ENCODE data around the gene AFAP1.
"Not testable (repeated sequence)": the region's sequence is repeated elsewhere in the genome, so short reads cannot be mapped to it uniquely, and the experiment has no call there.

The AFAP1 gene

DNA sequence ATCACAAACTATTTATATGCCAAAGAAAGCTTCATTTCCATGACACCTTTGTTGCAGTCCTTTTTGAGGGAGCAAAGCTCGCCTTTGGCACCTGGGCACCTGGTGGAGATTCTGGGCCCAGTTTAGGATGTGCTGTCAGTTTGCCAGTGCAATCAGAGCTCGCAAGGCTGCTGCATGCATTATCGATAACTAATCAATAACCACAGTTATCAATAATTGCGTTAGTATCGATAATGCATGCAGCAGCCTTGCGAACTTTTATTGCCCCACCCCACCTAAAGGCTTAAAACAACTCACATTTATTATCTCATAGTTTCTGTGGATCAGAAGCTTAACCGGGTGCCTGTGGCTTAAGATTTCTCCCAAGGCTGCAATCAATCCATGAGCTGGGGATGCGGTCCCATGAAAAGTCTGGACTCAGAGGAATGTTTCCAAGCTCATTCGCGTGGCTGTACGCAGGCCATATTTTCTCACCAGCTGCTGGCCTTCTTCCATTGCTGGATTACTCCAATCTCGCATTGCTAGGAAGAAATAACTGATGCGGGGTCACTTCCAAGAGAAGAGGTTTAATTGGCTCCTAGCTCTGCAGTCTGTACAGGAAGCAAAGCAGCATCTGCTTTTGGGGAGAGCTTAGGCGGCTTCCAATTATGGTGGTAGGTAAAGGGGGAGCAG, 6.2 kb upstream of the AFAP1 start:
- DNase-seq = no peak

DNA sequence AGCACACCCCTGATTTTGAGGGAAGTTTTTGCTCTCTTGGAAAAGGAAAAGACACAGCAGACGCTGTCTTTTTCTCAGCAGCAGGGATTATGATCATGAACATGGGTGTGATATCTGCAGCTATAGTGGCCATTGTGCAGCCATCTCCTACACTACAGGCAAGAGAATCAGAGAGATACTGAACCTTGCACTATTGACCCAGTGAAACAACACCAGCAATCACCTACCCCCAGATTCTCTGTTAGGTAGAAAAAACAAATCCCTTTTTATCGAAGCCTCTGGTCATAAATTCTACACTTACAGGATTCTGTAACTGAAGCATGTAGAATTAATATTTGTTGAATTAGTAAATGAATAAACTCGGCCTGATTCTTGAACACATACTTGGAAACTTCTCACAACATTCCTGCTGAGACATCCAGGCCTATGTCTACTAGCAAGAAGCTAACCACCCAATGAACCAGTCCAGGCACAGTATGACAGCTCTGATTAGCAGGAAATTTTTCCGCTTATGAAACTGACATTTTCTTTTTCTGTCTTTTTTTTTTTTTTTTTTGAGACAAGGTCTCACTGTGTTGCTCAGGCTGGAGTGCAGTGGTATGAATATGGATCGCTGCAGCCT, 5.0 kb upstream of the AFAP1 start:
- no peak for DNase-seq

DNA sequence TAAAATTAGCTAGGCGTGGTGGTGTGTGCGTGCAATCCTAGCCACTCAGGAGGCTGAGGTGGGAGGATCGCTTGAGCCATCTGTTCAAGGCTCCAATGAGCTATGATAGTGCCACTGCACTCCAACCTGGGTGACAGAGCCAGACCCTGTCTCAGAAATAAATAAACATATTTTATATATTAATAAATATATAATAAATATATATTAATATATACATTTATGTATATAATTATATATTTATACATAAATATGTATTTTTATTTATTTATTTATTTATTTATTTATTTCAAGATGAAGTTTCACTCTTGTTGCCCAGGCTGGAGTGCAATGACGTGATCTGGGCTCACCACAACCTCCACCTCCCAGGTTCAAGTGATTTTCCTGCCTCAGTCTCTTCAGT, 4.0 kb upstream of the AFAP1 start:
- DNase-seq = not testable (repeated sequence)

DNA sequence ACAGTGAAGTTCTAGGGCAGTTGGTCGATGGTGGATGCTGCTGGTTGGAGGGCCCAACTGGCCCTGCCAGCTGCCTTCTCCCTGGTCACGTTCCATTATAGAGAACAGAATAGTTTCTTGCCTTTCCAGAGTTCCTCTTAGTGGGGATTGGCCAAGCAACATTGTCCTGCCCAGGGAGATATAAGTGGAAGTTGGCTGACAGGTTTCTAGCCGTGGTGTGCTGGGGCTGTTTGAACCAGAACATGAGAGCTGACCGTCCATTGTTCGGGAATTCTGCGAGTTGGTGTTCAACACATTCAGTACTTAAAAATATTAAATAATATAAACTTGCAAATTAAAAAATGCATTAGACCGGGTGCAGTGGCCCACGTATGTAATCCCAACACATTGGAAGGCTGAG, 3.5 kb upstream of the AFAP1 start:
- no peak for DNase-seq

DNA sequence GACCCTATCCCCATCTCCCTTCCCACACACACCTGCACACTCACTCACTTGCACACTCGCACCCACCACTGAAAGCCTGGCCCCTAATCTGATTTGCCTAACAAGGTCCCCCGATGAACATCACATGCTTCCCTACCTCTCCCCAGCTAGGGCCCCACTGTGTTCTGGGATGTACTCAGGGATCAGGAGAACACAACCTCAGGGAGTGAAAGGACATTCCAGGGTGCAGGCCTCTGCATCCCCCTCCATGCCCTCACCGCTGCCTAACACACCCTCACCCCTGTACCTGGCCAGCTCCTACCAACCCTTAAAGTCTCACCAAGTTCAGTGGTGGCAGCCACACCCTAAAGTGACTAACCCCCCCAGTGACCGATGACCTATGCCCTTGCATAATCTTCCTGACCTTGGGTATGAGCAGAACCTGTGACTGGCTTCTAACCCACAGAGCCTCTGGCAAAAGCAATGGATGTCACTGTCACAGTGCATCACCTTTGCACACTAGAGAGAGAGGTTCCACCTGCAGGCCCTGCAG, 2.4 kb upstream of the AFAP1 start:
- DNase-seq = no peak

DNA sequence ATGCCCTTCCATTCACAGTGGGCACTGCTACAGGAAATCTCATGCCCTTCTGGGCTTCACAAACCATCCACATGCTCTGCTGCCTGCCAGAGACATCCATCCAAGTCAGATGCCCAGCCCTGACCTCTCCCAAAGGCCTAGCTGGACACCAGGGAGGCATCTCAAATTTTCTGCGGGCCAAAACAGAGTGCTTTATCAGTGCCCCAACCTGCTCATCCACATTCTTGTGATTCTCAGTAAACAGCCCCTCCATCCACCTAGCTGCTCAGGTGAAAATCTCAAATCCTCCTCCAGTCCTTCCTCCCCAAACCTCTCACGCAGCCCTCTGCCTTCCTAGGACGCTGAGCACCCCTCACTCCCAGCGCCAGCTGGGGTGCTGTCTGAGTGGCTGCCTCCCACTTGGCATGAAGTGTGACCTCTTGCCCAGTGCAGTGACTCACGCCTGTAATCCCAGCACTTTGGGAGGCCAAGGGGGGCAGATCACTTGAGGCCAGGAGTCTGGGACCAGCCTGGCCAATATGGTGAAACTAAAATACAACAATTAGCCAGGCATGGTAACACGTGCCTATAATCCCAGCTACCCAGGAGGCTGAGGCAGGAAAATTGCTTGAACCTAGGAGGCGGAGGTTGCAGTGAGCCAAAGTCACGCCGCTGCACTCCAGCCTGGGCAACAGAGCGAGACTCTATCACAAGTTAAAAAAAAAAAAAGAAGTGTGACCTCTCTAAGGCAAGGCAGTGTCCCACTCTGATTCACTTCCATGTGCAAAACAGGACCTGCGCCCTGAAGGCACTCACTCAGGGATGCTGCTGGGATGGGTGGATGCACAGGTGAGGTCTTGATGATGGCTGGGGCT, 1.7 kb upstream of the AFAP1 start:
- no peak for DNase-seq

DNA sequence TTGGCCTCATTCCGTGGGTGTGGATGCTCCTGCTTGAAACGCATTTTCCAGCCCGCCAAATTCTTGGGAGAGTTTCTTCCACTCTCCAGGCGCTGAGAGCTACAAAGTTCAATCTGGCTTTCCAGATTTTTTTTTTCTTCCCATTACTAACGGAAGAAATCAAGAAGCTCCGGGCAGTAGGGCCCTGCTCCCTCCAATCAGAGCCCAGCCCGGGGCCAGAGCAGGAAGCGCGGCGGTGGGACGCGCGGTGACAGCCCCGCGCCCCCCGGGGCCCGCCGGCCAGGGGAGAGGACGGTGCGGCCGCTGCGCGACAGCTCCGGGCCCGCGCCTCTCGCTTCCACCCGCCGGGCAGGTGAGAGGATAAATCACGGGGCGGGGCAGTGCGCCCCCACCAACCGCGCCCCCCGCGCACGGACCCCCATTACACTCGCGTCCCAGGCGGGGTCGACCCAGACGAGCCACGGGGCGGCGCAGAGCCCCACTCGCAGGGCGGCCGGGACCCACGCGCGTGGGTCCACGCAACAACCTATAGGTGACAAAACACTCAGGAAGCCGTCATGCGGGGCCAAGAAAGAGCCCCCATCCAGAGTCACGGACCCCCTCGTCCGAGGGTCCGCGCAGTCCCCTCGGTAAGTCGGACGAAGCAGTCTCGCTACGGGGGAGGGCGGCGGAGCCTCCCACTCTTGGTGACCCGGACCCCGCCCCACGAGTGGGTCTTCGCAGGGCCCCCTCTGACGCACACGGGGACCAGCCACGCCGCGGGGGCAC, 868 bp downstream of the AFAP1 start:
- no peak for DNase-seq

DNA sequence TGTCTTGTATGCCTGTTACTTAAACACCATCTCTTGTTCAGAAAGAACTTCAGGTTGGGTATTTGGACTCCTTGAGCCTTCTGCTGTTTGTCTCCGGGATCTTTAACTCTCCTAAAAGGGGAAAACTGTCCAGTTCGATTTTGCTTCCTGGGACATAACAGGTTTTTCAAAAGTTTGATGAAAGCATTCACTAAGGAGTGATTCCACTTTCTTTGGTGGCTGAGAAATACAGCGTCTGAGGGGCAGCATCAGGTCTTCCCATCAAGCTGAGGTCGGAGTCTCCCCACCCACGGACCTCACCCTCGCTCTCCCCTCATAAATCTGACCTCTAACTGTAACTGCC, 1.4 kb downstream of the AFAP1 start:
- no peak for DNase-seq

DNA sequence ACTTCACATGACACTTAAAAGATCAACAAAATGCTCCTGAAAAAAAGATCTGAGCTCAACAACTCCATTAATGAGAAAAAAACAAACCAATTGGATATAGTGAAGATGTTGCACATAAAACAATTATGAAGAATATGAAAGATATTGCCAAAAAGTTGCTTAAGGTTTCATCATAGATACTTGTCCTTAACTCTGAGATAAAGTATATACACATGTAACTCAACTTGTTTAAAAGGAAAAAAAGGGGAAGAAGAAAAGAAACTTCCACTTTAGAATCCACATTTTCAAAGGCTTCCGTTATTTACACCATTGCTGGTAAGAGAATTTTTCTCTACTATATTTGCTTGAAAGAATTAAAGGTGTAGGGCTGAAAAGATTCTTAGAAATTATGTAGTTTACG, 2.7 kb downstream of the AFAP1 start:
- no peak for DNase-seq

DNA sequence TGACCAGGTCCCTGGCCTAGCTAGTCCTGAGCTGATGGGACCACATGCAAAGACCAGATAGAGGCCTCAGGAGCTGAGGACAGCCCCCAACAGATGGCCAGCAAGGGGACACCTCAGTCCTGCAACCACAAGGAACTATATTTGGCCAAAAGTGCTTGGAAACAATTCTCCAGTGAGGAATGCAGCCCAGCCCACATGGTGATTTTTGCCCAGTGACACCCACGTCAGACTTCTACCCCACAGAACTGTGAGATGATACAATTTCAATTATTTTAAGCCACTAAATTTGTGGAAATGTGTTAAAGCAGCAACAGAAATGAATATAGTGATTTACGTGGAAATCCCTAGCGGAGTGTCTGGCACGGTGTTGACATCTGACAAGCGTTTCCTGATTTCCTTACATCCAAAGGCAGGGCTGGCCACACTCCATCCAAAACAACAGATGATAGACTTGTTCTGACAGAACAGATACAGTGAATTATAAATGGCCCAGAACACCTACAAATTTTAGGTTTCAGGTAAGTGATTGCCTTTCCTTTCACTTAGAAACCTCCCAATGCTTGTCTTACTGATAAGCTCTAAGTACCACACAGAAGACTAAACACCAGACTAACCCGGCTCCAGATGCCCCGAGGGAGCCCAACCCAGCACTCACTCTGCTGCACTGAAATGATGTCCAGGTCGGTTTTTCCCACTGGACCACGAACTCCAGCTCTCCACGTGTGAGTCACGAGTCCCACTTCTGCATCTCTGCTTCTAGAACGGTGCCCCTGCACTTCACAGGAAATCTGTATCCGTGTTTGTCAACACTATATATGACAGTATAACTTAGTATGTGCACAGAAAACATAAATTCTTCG, 5.8 kb downstream of the AFAP1 start:
- no peak for DNase-seq

DNA sequence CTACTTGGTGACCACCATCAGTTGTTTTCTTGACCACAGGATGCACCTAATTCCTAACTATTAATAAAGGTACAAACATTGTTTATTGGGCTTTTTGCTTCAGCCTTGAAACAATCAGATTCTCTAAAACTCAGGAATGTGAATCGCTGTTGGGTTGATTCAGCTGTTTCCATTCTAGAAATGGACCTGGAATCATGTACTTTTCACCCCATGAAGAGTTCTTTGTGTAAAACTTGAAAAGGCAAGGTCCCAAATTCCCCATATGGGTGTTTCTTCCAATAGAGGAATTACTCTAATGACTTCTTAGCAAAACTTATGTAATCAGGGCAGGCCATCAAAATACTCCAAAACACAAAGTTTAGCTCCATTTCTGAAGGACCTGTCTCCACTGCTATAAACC, 7.4 kb downstream of the AFAP1 start:
- no peak for DNase-seq

DNA sequence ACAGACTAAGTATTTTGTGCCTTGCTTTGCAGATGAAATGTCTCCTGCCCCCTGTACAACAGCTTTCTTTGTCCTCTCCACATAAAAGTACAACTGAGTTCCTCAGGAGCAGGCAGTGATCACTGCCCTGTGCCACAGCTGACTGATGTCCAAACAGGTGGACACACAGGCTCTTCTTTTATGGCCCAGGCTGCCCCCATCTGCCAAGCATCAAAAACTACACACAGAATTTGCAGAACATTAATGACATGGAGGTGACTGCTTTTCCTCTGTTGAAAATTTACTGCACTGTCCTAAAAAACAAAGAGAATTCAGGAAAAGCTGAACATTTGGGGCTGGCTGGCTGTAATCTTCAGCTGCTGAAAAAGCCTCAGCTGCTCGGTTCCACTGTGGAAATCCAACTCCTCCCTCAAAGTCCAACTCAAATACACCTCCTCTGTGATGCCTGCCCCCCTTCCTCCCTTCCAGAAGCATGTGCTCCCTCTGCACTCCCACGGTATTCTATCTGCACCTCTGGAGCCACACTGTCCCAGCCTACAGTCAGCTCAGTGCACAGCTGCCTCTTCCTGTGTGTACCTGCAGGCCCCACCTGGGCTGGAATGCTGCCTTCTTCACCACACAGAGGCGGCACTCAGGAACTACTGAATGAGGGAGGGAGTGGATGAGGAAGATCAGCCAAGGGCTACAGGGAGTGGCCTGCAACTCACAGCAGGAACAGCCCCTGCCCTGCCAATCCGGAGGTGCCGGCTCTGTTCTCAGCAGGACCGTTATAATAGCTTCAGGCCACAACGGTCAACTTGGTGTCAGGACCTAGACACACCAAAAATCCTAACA, 10.3 kb downstream of the AFAP1 start:
- DNase-seq = no peak

DNA sequence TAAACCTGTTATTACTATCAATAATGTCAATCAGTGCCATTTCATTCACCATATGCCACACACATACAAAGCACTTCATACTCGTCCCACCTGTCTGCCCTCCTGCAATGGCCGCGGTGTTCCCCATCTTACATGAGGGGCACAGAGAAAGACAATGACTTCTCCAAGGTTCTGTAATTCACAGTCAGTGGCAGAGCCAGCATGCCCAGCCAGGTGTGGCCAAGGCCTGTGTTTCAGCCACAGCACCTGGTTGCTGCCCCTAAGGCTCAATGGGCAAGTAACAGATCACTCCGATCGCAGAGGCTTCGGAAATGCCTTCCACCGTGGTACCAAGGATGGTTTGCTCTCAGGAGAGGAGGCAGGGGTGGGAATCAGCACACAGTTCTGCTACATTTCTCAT, 10.9 kb downstream of the AFAP1 start:
- no peak for DNase-seq

DNA sequence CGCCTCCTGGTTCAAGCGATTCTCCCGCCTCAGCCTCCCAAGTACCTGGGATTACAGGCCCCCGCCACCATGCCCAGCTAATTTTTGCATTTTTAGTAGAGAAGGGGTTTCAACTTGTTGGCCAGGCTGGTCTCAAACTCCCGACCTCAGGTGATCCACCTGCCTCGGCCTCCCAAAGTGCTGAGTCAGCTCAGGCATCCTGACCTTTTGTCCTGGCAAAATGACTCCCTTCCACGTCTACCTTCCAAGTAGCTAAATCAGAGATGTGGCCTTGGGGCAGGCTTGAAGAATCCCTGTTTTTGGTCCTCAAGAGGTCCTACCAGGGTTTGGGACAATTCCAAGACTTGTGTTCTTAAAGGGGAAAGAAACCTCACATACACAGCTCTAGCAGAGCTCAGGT, 12.8 kb downstream of the AFAP1 start:
- DNase-seq = no peak

DNA sequence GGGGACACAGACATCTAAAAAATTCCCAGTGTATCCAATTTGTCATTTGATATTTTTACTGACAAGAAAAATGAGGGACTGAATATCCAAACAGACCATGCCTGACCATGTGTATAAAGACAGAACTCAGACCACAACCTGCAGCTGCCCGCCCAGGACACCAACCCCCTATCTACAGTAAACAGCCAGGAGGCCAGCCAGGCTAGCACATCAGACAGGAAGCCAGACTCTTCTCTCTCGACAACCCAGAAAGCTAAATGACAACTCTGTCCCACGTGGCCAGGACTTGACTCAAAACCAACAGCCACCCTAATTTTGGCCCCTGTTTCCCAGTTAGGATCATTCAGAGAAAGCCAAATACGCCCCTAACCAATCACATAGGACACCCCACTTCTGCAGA, 15.1 kb downstream of the AFAP1 start:
- DNase-seq = no peak

DNA sequence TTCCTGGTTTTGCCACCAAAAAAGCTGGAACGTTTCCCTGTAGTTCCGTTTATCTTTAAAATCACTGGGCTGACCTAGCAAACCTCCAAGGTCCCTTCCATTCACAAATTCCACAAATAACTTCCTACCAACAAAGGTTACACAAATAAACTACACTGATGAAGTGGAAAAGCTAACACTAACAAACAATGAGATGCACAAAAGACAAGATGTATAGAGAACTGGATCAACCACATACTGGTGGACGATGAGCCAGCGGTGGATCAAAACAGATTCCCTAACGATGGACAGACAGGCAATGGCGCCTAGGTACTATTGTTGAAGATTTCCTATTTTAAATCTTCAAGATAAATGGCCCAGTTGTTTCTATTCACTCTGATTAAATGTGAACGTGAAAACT, 15.5 kb downstream of the AFAP1 start:
- no peak for DNase-seq

DNA sequence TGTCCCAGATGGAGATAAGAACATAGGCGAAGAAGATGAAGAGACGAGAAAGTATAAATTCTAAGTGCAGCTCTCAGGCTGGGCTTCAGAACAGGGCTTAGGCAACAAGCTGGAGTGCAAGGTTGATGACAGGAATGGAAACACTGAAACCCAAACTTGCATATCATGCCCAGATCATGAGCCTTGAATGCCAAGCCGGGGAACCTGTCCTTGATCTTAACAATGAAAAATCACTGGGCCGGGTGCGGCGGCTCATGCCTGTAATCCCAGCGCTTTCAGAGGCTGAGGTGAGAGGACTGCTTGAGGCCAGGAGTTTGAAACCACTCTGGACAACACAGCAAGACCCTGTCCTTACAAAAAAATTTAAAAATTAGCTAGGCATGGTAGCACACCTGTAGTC, 17.2 kb downstream of the AFAP1 start:
- DNase-seq = no peak

DNA sequence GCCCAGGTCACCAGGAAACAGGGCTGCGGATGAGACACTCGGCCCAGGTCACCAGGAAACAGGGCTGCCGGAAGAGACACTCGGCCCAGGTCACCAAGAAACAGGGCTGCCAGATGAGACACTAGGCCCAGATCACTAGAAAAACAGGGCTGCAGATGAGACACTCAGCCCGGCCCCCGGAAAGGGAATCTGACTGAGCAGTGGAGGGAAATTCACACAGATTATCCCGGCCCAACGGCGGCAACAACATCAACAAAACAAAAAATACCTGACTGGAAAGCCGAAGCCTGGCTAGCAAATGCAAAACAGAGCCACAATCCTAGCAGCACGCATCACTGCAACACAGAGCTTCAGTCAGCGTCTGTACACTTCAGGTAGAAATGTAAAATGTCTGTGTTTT, 20.7 kb downstream of the AFAP1 start:
- DNase-seq = no peak

DNA sequence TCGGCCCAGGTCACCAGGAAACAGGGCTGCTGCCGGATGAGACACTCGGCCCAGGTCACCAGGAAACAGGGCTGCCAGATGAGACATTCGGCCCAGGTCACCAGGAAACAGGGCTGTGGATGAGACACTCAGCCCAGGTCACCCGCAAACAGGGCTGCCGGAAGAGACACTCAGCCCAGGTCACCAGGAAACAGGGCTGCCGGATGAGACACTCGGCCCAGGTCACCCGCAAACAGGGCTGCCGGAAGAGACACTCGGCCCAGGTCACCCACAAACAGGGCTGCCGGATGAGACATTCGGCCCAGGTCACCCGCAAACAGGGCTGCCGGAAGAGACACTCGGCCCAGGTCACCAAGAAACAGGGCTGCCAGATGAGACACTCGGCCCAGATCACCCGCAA, 21.5 kb downstream of the AFAP1 start:
- not testable (repeated sequence) for DNase-seq

DNA sequence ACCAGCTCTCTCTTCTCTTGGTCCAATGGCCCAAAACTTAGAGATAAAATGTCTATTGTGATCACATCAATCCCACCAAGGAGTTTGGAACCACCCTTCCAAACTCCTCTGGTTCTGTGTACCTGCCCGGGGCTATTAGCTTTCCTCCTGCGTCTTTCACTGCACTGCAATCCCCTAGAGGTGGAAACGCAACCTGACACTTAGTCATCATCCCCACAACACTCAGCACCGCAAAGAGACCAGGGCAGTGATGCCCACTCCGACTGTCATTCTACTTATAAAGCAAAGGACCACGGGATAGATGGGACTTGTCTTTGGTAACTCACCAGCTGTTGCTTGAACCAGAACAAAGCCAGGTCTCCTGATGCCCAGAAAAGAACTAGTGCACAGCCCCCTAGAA, 22.0 kb downstream of the AFAP1 start:
- no peak for DNase-seq

DNA sequence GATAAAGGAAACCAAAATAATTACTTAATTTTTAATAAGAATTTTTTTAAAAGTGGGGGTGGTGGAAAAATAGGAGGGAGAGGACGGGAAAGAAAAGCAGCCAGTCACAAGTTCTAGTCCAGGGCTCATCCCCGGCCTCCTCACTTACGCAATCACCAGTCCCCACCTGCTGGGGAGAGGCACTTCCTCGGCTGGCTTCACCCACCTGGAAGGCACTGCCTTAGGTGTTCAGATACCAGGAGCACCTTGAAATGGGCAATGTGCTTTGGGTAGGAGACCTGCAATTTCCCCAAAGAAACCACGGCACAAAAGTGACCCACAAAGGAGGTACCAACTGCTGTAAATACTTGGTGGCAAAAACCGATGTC, 23.8 kb downstream of the AFAP1 start:
- DNase-seq = no peak
